Islet of Langerhans (tissue), 1 donor: ENCODE data around the gene THAP5.

Source experiments
- FAIRE-seq: peaks from one replicate; lab custom pipeline; 2011; peaks lifted over from hg19 to GRCh38; lab: Jason Lieb, UNC

THAP5 gene

GRCh38 chr7:108569381-108570145 is at the start of gene THAP5, which contains the start of gene DNAJB9:
Gene THAP5, minus strand, starts transcription at chr7:108569706. Its CDS starts 137 bp downstream, at chr7:108569569.
Gene DNAJB9, plus strand, starts transcription at chr7:108569874. Its CDS starts 1,853 bp downstream, at chr7:108571727.
- peak; percentile 83 for FAIRE-seq

DNA sequence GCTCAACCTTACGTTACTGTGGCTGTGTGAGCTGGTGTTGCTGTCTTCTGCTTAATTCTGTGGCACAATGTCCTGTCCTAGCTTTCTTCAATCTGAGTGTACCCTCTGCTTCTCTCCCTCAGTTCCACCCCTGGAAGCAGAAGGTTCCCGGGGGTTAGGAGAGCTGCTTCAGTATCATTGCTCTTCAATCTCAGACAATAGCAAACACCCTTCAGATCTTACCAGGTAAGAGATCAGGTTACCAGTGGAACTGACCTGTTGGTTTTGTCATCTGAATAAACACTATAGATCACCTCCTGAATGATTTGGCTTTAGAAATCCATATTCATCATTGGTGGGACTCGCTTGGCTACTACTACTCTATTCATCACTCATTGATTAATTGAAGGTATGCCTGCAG is 48.5 kb upstream of the THAP5 start:
- FAIRE-seq, result no peak

GRCh38 chr7:108614896-108615295 is 45.4 kb upstream of the THAP5 start:
- no peak for FAIRE-seq

DNA sequence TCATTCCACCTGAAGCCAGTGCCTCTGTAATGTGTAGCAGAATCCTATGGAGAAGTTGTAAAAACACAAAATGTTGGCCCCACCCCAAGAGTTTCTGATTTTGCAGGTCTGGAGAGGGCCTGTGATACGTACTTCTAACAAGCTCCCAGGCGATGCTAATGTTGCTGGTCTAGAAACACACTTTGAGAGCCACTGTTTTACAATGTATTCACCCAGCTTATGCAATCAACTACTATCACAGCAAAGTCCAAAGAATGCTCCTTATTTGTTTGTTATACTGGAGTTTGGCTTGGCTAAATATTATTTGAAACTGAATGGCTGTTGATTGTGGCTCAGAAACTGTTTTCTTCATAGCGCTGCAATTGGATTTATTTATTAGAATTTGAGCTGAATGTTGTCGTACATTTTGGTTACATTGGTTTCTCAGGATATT is 44.5 kb upstream of the THAP5 start:
- no peak for FAIRE-seq

GRCh38 chr7:108613147-108613948 is 43.8 kb upstream of the THAP5 start:
- peak; percentile 99 for FAIRE-seq

- no peak for FAIRE-seq
Measured at GRCh38 chr7:108611268-108611667, 41.8 kb upstream of the THAP5 start.

DNA sequence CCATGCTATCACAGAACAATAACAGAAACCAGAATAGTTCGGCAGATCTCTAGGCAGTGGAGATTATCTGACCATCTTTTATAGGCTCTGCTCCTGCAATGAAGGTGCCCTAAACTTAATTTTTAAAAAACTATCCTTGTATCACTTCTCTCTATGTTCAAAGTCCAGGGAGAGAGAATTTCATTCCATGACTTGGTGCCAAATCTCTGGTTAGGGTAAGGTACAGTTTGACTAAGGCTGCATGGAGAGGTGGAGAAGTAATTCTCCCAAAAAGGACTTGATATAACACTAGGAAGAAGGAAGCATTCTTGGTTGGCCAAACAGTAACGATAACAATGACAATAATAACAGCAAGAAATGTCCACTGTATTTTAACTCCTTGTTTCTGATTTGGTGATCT is 40.1 kb upstream of the THAP5 start:
- no peak for FAIRE-seq

GRCh38 chr7:108605559-108606201 is 36.2 kb upstream of the THAP5 start:
- FAIRE-seq, result no peak

GRCh38 chr7:108604307-108605077 is 35.0 kb upstream of the THAP5 start:
- FAIRE-seq, result no peak

- no peak for FAIRE-seq
Measured at GRCh38 chr7:108603656-108604306, 34.3 kb upstream of the THAP5 start.

DNA sequence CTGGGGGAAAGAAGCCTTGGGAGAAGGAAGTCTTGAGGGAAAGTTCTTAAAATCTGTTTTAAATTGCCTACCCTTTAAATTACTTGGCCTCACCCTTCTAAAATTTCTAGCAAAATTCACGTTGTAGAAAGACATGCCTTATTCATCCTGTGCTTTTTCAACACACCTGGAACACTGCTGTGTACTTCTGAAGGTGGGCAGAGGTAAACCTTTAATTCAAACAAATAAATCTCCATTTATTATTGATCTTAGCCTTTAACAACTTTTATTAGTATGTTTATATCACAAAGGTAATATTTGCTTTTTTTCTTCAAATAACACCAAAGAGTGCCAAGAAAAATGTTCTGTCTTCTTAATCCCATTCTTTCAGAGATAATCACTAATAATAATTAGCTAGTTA is 30.9 kb upstream of the THAP5 start:
- FAIRE-seq, result no peak

DNA sequence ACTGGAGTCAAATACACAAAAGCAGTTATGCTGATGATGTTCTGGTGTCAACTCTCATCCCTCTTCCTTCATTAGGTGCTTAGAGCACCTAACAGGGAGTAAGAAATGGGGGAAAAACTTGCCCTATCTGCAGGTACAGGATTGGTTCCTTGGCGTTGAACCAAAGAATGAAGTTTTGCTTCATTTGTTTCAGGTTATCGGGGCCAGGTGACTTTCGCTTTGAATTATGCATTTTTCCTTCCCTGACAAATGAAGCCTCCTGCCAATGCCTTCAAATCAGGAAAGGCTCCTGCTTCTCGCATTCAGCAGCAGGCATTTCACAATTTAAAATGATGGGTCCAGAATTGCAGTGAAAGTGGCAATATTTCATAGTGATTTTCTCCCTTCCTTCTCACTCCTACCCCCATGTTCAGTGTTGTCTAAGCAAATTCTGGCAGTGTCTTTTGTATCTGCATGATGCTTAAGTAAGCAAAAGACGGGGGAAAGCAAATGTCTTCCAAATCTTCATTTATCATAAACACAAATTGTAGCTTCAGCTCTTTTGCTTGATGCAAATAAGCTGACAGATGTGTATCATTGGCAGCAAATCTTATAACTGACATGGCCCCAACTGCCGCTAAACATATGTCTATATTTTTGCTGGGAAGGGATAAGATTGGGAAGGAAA is 29.5 kb upstream of the THAP5 start:
- FAIRE-seq, result peak; percentile 43

DNA sequence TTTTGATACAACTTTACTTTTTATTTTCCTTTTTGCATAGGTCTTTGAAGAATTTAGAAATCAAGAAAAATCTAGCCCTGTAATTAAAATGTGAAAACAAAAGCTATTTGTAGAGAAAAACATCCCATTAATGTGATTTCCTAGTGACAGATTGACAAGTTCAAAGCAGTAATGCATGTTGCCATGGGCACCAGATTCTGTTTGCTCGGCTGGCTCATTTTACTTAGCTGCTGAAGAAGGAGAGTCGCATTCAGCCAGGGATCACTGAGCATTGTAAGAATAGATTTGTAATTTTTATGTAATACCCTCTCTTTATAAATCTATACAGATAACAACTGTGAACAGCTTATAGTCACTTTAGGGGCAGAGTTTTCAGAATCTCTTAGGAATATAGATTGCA is 28.6 kb upstream of the THAP5 start:
- FAIRE-seq, result peak; percentile 95

GRCh38 chr7:108596560-108596959 is 27.1 kb upstream of the THAP5 start:
- peak; percentile 49 for FAIRE-seq

DNA sequence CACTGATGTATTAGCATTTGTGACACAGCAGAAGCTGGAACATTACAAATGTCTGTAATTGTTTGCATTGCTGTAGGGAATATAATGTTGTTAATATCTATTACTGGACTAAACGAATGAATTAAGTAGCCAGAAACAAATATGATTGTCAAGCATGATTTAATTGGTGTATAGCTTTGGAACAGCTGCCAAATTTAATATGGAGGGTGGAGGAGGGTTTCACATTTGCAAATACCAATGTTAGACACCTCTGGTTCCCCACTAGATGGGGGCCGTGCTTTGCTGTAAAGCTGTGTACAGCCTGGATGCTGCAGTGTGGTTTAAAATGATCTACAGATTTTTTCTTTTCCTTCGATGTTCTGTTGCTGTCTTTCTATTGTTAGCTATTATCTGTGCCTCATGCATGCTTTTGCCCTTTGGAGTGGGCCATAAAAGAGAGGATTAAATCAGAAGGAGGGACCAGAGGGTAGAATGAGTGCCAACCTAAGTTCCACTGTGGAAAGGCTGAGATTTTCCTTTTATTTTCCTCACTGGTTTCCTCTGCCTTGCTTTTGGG is 23.2 kb upstream of the THAP5 start:
- FAIRE-seq, result peak; percentile 80

DNA sequence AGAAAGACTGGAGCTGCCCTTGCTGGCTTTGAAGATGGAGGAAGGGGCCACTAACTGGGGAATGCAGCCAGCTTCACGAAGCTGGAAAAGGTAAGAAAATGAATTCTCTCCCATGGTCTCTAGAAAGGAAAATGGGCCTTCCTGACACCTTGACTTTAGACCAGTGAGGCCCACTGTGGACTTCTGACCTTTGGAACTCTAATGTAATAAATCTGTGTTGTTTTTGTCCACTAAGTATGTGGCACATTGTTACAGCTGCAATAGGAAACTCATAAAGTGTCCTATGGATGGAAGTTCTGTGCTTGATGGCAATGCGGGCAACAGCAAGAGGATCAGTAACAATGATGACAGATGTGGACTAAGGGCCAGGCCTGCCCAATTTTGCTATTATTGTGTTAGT is 21.1 kb upstream of the THAP5 start:
- FAIRE-seq, result no peak

DNA sequence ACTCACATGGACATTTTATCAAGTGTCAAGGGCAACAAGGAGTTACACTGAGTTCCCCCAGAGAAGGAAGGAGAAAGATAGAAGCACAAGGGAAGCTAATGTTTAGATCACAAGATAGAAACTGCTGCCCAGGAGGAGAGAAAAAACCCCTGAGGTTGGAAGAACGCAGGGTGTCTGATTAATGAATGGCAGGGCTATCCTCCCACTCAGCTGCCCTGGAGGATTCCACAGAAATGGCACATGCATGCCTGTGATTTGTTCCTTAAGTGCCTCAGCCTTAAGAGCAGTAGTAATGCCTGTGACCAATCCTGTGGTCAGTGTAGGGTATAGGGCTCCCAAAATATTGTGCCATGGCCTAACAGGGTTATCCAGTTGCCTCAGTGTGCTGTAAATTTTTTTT is 20.4 kb upstream of the THAP5 start:
- no peak for FAIRE-seq

DNA sequence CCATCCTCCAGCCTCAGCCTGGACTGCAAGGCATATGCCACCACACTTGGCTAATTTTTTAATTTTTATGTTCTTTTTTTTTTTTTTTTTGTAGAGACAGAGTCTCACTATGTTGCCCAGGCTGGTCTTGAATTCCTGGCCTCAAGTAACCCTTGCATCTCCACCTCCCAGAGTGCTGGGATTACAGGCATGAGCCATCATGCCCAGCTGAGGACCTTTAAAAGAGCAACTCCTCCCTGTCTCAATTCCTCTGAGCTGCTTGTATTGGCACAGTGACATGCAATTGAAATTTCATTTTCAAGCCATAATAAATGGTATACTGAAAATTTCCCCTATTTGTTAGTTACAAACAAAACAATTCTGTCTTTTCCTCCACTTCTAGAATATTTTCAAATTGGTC is 19.7 kb upstream of the THAP5 start:
- no peak for FAIRE-seq

GRCh38 chr7:108586274-108586710 is 16.8 kb upstream of the THAP5 start:
- FAIRE-seq, result no peak

GRCh38 chr7:108585843-108586242 is 16.3 kb upstream of the THAP5 start:
- FAIRE-seq, result no peak

DNA sequence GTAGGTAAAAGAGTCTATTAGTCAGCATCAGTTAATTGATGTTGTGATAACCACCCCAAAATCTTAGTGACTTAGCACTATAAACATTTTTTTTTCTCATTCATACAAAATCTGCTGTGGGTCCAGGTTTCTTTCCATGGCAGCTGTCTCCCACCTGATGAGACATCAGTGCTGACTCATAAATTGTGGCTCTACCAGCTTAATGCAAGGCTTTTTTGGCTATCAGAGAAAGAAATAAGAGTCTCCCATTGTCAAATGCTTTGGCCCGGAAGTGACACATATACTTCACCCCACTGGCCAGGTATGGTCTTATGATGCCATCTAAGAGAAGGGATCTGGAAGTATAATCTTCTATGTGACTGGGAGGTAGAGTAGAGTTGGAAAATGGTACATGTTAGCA is 14.7 kb upstream of the THAP5 start:
- no peak for FAIRE-seq
